ENCODE measurements around the gene KDM4B.

- TF ChIP-seq POLR2AphosphoS5 (IDR thresholded peaks at IDR 0.05; ENCODE audit: low read depth) (no peak), CTCF (IDR thresholded peaks at IDR 0.05; ENCODE audit: insufficient read depth, low read length) (no peak), REST (IDR thresholded peaks at IDR 0.05; ENCODE audit: insufficient replicate concordance, low read depth) (no peak), GABPA (IDR thresholded peaks at IDR 0.05; ENCODE audit: low read depth) (no peak), SPI1 (IDR thresholded peaks at IDR 0.05; ENCODE audit: borderline replicate concordance, low read depth) (no peak)
Measured at GRCh38 chr19:5141850-5142724, 173.2 kb downstream of the KDM4B start.
